ENCODE results near the gene AGBL4. TPM values are rescaled to one million over a fixed set of nuclear protein-coding genes. Genes with fewer than 3 reads are reported as not detected.

The AGBL4 gene
- total and polyA plus RNA-seq, 2 of the 13 experiments (the other 11 are each of a cell fraction or from before 2014, with no cell fraction given): not detected

- Histone ChIP-seq H3K4me1 (ENCODE audit: insufficient read depth, low read length) (no peaks in the 10 kb centered on the region), H2AFZ (ENCODE audit: low read length) (no peak overlapping the region), H3K27me3 (ENCODE audit: control insufficient read depth in 1 of 2, insufficient read depth in 2 of 2, low read length in 2 of 2) (no peaks in the 10 kb centered on the region), H3K36me3 (replicated peaks in 1 of 2; ENCODE audit: control insufficient read depth in 1 of 2, insufficient read depth in 2 of 2, low read length in 2 of 2) (no peaks in the 10 kb centered on the region), H3K4me2 (ENCODE audit: low read depth, low read length) (no peak overlapping the region), H3K4me3 (replicated peaks in 1 of 3; ENCODE audit: insufficient read depth in 1 of 3, low read depth in 2 of 3, low read length in 3 of 3) (no peak overlapping the region), H3K79me2 (ENCODE audit: insufficient read depth, low read length) (no peaks in the 10 kb centered on the region), H3K9ac (ENCODE audit: insufficient read depth, low read depth, low read length) (no peak overlapping the region), H3K27ac (ENCODE audit: extremely low read length, insufficient read depth, low read length) (no peak overlapping the region), H4K20me1 (ENCODE audit: insufficient read depth, low read length) (no peaks in the 10 kb centered on the region), H3K9me3 (ENCODE audit: low read length) (no peaks in the 10 kb centered on the region)
- DNase-seq (ENCODE audit: low spot score) (no peak), FAIRE-seq (no peak), ATAC-seq (no peak)
- BruUV-seq (replicated peaks): no TSS peak
- intact Hi-C loops (cut with micrococcal nuclease; ENCODE audit: unreplicated experiment) (no loop called here), in situ Hi-C loops (cut with HindIII; ENCODE audit: extremely low pct_ligation_motif_present, low pct_unique_long_range_greater_than_20kb) (no loop called here)
- ChIA-PET CTCF (ENCODE audit: low intra/inter-chr PET ratio, low total read pairs) (no interaction called here), POLR2A (no interaction called here)
- whole genome bisulfite sequencing (ENCODE audit: low lambda C conversion rate): 20% methylated on average over 4 of the region's 4 CpGs
- TF ChIP-seq ATF4 (CRISPR knock-in tag; IDR thresholded peaks at IDR 0.05) (peak in 1 of 2 experiments; percentile 30; a peak in 1 of 4 replicates), ZIK1 (CRISPR knock-in tag; IDR thresholded peaks at IDR 0.05; ENCODE audit: borderline replicate concordance, low read depth) (no peak), SP2 (CRISPR knock-in tag; IDR thresholded peaks at IDR 0.05) (no peak), NAIF1 (CRISPR knock-in tag; IDR thresholded peaks at IDR 0.05; ENCODE audit: borderline replicate concordance) (no peak), ZNF75D (CRISPR knock-in tag; IDR thresholded peaks at IDR 0.05; ENCODE audit: borderline replicate concordance) (no peak), ZNF687 (CRISPR knock-in tag; IDR thresholded peaks at IDR 0.05) (no peak), SAFB2 (CRISPR knock-in tag; IDR thresholded peaks at IDR 0.05; ENCODE audit: borderline replicate concordance, low read depth) (no peak)
These were observed 1497.6 kb downstream of the AGBL4 start for GRCh38 chr1:48526008-48526710.
